HepG2 (cell line): Measurements from ENCODE around the gene LIMA1. TPM values are rescaled to one million over a fixed set of nuclear protein-coding genes. Genes with fewer than 3 reads are reported as not detected.
"Not testable (repeated sequence)": the region's sequence is repeated elsewhere in the genome, so short reads cannot be mapped to it uniquely, and the experiment has no call there.

Experiments
- ATAC-seq: fragments of 200-7000 bp; cut with Tn5 transposase; 3 replicates; pipeline ENCODE4 v1.9.1; 2020; ENCODE audit warnings: mild to moderate bottlenecking, moderate library complexity
- BruUV-seq: library from RNA; stranded (reverse); fragments of 400-500 nt; replicated peaks from 2 replicates; lab custom pipeline; 2021; lab: Mats Ljungman, UMichigan
- CTCF ChIA-PET: fragments of 300-600 bp; formaldehyde crosslinking; extraction: SDS; loops from one replicate; lab custom pipeline; 2021; ENCODE audit warnings: low total read pairs, inconsistent platforms, low intra/inter-chr PET ratio; lab: Yijun Ruan, JAX
- POLR2A ChIA-PET: fragments of 350-600 bp; sonication (Branson Sonifier 250); formaldehyde crosslinking; loops from one replicate; lab custom pipeline; 2020; ENCODE audit warnings: antibody characterized with exemption, inconsistent platforms; lab: Yijun Ruan, JAX
- DNase-seq: peaks from one replicate; pipeline ENCODE4 v3.0.0-alpha.2; 2015; ENCODE audit warnings: low spot score
- FAIRE-seq: peaks from 3 replicates; lab custom pipeline; 2011; peaks lifted over from hg19 to GRCh38; lab: Jason Lieb, UNC
- H2AFZ ChIP-seq: one replicate; pipeline ENCODE4 v1.6.1; 2011; ENCODE audit warnings: low read length, inconsistent platforms
- H3K27ac ChIP-seq: fragments of 300-600 bp; 3 replicates; pipeline ENCODE4 v1.8.0; 2011; ENCODE audit warnings: mixed run types, mild to moderate bottlenecking, mixed read lengths, low read length, inconsistent platforms; ENCODE audit not compliant: insufficient read depth; ENCODE audit errors: extremely low read length
- H3K27me3 ChIP-seq, 2 experiments: fragments of 200-600 bp in 1 of 2; 2 replicates in 1 of 2; 3 replicates in 1 of 2; pipeline versions ENCODE4 v1.6.0 to v1.8.0; 2011; ENCODE audit warnings: low read length in 2 of 2, mild to moderate bottlenecking in 2 of 2, moderate library complexity in 2 of 2, inconsistent platforms in 1 of 2; ENCODE audit not compliant: insufficient read depth in 2 of 2, control insufficient read depth in 1 of 2
- H3K36me3 ChIP-seq, 2 experiments: fragments of 200-600 bp in 1 of 2; replicated peaks in 1 of 2; 2 replicates in 1 of 2; 3 replicates in 1 of 2; pipeline versions ENCODE4 v1.5.1 to v1.8.0; 2011; ENCODE audit warnings: low read length in 2 of 2, inconsistent platforms in 1 of 2; ENCODE audit not compliant: insufficient read depth in 2 of 2, control insufficient read depth in 1 of 2
- H3K4me1 ChIP-seq: 2 replicates; pipeline ENCODE4 v1.5.1; 2012; ENCODE audit warnings: low read length, inconsistent platforms; ENCODE audit not compliant: insufficient read depth
- H3K4me2 ChIP-seq: 2 replicates; pipeline ENCODE4 v1.6.0; 2011; ENCODE audit warnings: low read depth, low read length, inconsistent platforms
- H3K4me3 ChIP-seq, 3 experiments: fragments of 200-600 bp in 1 of 3; sonication (generic), shearing (Covaris generic) in 1 of 3; replicated peaks in 1 of 3; 2 replicates each; pipeline ENCODE4 v1.5.1; 2011 to 2016; ENCODE audit warnings: low read length in 3 of 3, inconsistent platforms in 2 of 3, low read depth in 2 of 3, mild to moderate bottlenecking in 2 of 3, control low read depth in 1 of 3, mixed read lengths in 1 of 3; ENCODE audit not compliant: insufficient read depth in 1 of 3
- H3K79me2 ChIP-seq: one replicate; pipeline ENCODE4 v1.6.1; 2011; ENCODE audit warnings: low read length, inconsistent platforms; ENCODE audit not compliant: insufficient read depth
- H3K9ac ChIP-seq: 2 replicates; pipeline ENCODE4 v1.6.0; 2011; ENCODE audit warnings: mild to moderate bottlenecking, low read depth, low read length, inconsistent platforms; ENCODE audit not compliant: insufficient read depth
- H3K9me3 ChIP-seq: 2 replicates; pipeline ENCODE4 v1.5.1; 2012; ENCODE audit warnings: mild to moderate bottlenecking, low read length
- H4K20me1 ChIP-seq: 2 replicates; pipeline ENCODE4 v1.6.0; 2011; ENCODE audit warnings: inconsistent platforms, mild to moderate bottlenecking, low read length, moderate library complexity; ENCODE audit not compliant: insufficient read depth
- NCOA2 ChIP-seq: sonication (generic); formaldehyde crosslinking; IDR thresholded peaks from 2 replicates; pipeline ENCODE4 v1.8.0; 2022; ENCODE audit warnings: inconsistent platforms
- NFKB2 ChIP-seq: sonication (generic); formaldehyde crosslinking; IDR thresholded peaks from 2 replicates; pipeline ENCODE4 v1.4.0; 2020; ENCODE audit warnings: missing genetic modification reagents, borderline replicate concordance
- SAFB2 ChIP-seq: sonication (generic); formaldehyde crosslinking; IDR thresholded peaks from 2 replicates; pipeline ENCODE4 v1.5.1; 2020; ENCODE audit warnings: missing genetic modification reagents, low read depth, mild to moderate bottlenecking, borderline replicate concordance
- ZBTB43 ChIP-seq: sonication (generic); formaldehyde crosslinking; conservative IDR thresholded peaks from 2 replicates; pipeline ENCODE4 v1.4.0; 2020; ENCODE audit warnings: missing genetic modification reagents
- ZNF619 ChIP-seq: sonication (generic); formaldehyde crosslinking; IDR thresholded peaks from 2 replicates; pipeline ENCODE4 v1.4.0; 2020; ENCODE audit warnings: mild to moderate bottlenecking, missing genetic modification reagents
- ZNF775 ChIP-seq: sonication (generic); formaldehyde crosslinking; IDR thresholded peaks from 2 replicates; pipeline ENCODE4 v1.4.0; 2020; ENCODE audit warnings: missing genetic modification reagents, mild to moderate bottlenecking, moderate library complexity, borderline replicate concordance
- WGBS: methylation state at CpG from one replicate; pipeline ENCODE4 v1.1.6; 2017; ENCODE audit warnings: low lambda C conversion rate; 5-methylcytosine and 5-hydroxymethylcytosine counted together
- in situ Hi-C: cut with HindIII; loops from 2 replicates; pipeline ENCODE4 v1.10.0; 2017; ENCODE audit warnings: low pct_unique_long_range_greater_than_20kb; ENCODE audit not compliant: extremely low pct_ligation_motif_present
- intact Hi-C: fragments of 100-400 bp; cut with micrococcal nuclease; formaldehyde crosslinking; loops from one replicate; pipeline ENCODE4 v1.10.0; 2022; ENCODE audit not compliant: unreplicated experiment
- polyA plus RNA-seq, 8 experiments: library from polyadenylated mRNA; depleted of rRNA in 3 of 8; stranded (reverse) in 7 of 8; unstranded in 1 of 8; fragments of >200 nt; fragmentation: Illumina TruSeq in 4 of 8; extraction: Trizol in 4 of 8; gene quantifications; 2 replicates each; pipeline versions ENCODE4 v1.2.1 to v1.2.3, GENCODE V29; 2011 to 2016; ENCODE audit warnings: low read depth in 4 of 8, missing spikeins in 1 of 8, mixed read lengths in 1 of 8; ENCODE audit not compliant: insufficient read depth in 1 of 8
- total RNA-seq, 5 experiments: library from RNA; depleted of rRNA; stranded (reverse); fragments of >200 nt; fragmentation: Illumina TruSeq; extraction: Trizol; gene quantifications; 2 replicates each; pipeline ENCODE4 v1.2.3, GENCODE V29; 2016; ENCODE audit warnings: low read depth in 1 of 5
- TF ChIP-seq, protein P1 (sequence below): sonication (generic); formaldehyde crosslinking; IDR thresholded peaks from 2 replicates; pipeline ENCODE4 v1.5.0; 2020; ENCODE audit warnings: mild to moderate bottlenecking, missing genetic modification reagents, borderline replicate concordance

LIMA1 gene
- total and polyA plus RNA-seq, 2 of the 13 experiments (the other 11 are each of a cell fraction or from before 2014, with no cell fraction given): 13.0 to 19.8 TPM

DNA sequence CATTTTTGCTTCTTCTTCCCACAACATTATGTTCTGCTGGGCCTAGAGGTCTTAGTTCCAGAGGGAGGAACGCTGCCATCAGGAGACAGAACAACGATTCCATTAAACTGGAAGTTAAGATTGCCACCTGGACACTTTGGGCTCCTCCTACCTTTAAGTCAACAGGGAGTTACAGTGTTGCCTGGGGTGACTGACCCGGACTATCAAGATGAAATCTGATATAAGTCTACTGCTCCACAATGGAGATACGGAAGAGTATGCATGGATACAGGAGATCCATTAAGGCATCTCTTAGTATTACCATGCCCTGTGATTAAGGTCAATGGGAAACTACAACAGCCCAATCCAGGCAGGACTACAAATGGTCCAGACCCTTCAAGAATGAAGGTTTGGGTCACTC is 41.5 kb upstream of the LIMA1 start:
- BruUV-seq, POLR2A ChIA-PET, in situ Hi-C loops, H3K9me3 ChIP-seq, H3K27me3 ChIP-seq, H3K27ac ChIP-seq, H3K36me3 ChIP-seq, H3K79me2 ChIP-seq, intact Hi-C loops, H3K4me3 ChIP-seq, H3K9ac ChIP-seq, CTCF ChIA-PET, DNase-seq, H3K4me2 ChIP-seq, H4K20me1 ChIP-seq, ATAC-seq, H2AFZ ChIP-seq, FAIRE-seq: not testable (repeated sequence)
- H3K4me1 ChIP-seq: peaks cover 18% of the 10 kb centered on the region
- 56% methylated on average over 4 of the region's 4 CpGs for WGBS

- POLR2A ChIA-PET, H3K36me3 ChIP-seq, ATAC-seq, H3K4me2 ChIP-seq, H3K4me3 ChIP-seq, H3K9ac ChIP-seq, BruUV-seq, CTCF ChIA-PET, intact Hi-C loops, H3K79me2 ChIP-seq, H3K27me3 ChIP-seq, H4K20me1 ChIP-seq, H3K27ac ChIP-seq, H3K9me3 ChIP-seq, H2AFZ ChIP-seq, FAIRE-seq, in situ Hi-C loops, DNase-seq: not testable (repeated sequence)
- peaks cover 18% of the 10 kb centered on the region for H3K4me1 ChIP-seq
- WGBS: 89% methylated on average over 6 of the region's 7 CpGs
These were observed 40.8 kb upstream of the LIMA1 start for GRCh38 chr12:50324077-50324476.

- no peak overlapping the region for H3K4me3 ChIP-seq
- H3K4me1 ChIP-seq: peaks cover 18% of the 10 kb centered on the region
- 96% methylated on average over 3 of the region's 3 CpGs for WGBS
- no peak for ATAC-seq
- H3K79me2 ChIP-seq: no peaks in the 10 kb centered on the region
- H3K4me2 ChIP-seq: no peak overlapping the region
- H3K27ac ChIP-seq: no peak overlapping the region
- no peak overlapping the region for H3K9ac ChIP-seq
- intact Hi-C loops (no loop called here), in situ Hi-C loops (no loop called here)
- ChIA-PET POLR2A (no interaction called here), CTCF (no interaction called here)
- no peaks in the 10 kb centered on the region for H4K20me1 ChIP-seq
- no peak for DNase-seq
- no peak for FAIRE-seq
- H3K27me3 ChIP-seq: no peaks in the 10 kb centered on the region; a peak in 1 of 5 replicates
- no peaks in the 10 kb centered on the region for H3K36me3 ChIP-seq
- no TSS peak for BruUV-seq
- no peaks in the 10 kb centered on the region for H3K9me3 ChIP-seq
- H2AFZ ChIP-seq: no peak overlapping the region
- TF ChIP-seq SAFB2 (CRISPR knock-in tag): no peak
- TF ChIP-seq ZNF775 (CRISPR knock-in tag): no peak
- TF ChIP-seq, protein P1, sequence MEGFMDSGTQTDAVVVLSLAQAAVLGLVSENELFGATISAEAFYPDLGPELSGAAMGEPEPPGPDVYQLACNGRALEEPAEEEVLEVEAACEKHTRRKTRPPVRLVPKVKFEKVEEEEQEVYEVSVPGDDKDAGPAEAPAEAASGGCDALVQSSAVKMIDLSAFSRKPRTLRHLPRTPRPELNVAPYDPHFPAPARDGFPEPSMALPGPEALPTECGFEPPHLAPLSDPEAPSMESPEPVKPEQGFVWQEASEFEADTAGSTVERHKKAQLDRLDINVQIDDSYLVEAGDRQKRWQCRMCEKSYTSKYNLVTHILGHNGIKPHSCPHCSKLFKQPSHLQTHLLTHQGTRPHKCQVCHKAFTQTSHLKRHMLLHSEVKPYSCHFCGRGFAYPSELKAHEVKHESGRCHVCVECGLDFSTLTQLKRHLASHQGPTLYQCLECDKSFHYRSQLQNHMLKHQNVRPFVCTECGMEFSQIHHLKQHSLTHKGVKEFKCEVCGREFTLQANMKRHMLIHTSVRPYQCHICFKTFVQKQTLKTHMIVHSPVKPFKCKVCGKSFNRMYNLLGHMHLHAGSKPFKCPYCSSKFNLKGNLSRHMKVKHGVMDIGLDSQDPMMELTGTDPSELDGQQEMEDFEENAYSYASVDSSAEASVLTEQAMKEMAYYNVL: no peak
- no peak for TF ChIP-seq ZBTB43 (CRISPR knock-in tag)
- TF ChIP-seq NCOA2: no peak
- TF ChIP-seq ZNF619 (CRISPR knock-in tag): no peak
- no peak for TF ChIP-seq NFKB2 (CRISPR knock-in tag)
These were observed 38.9 kb upstream of the LIMA1 start for GRCh38 chr12:50322206-50322605.
